Lower lobe of right lung (tissue), 2 donors: ENCODE results near the gene MAGEC3. TPM values are rescaled to one million over a fixed set of nuclear protein-coding genes. Genes with fewer than 3 reads are reported as not detected.
"Not testable (repeated sequence)": the region's sequence is repeated elsewhere in the genome, so short reads cannot be mapped to it uniquely, and the experiment has no call there.

Experiments
- ATAC-seq, 2 donors: fragments of 200-7000 bp; cut with Tn5 transposase; one replicate each; pipeline ENCODE4 v1.9.1; 2020 to 2022; ENCODE audit warnings: mild to moderate bottlenecking in 2 of 2, moderate library complexity in 2 of 2
- DNase-seq: peaks from one replicate; pipeline ENCODE4 v3.0.0-alpha.2; 2020
- H3K27ac ChIP-seq: fragments of 200-600 bp; one replicate; pipeline ENCODE4 v1.8.0; 2022
- H3K27me3 ChIP-seq: fragments of 200-600 bp; one replicate; pipeline ENCODE4 v1.8.0; 2022; ENCODE audit warnings: low read depth
- H3K36me3 ChIP-seq: fragments of 200-600 bp; one replicate; pipeline ENCODE4 v1.8.0; 2022; ENCODE audit warnings: mild to moderate bottlenecking
- H3K4me1 ChIP-seq: fragments of 200-600 bp; one replicate; pipeline ENCODE4 v1.8.0; 2022
- H3K4me3 ChIP-seq: fragments of 200-600 bp; one replicate; pipeline ENCODE4 v1.8.0; 2022; ENCODE audit warnings: mild to moderate bottlenecking
- H3K9me3 ChIP-seq: fragments of 200-600 bp; one replicate; pipeline ENCODE4 v1.8.0; 2022
- intact Hi-C: fragments of 100-400 bp; cut with DNase I; formaldehyde crosslinking; loops from one replicate; pipeline ENCODE4 v1.11.0; 2022
- total RNA-seq: library from RNA; stranded (reverse); fragmentation: NEBNext Ultra II Directional; extraction: Animal tissue kit (Norgen Biotek cat#: 25700); gene quantifications from one replicate; pipeline ENCODE4 v1.2.1, GENCODE V29; 2021
- TF ChIP-seq, protein P1 (sequence below): fragments of 200-600 bp; IDR thresholded peaks from one replicate; pipeline ENCODE4 v1.8.0; 2022; ENCODE audit warnings: antibody characterized with exemption, mild to moderate bottlenecking
- donor health status: DM: no; HTN: yes; CAD: no; lungs with severe emphysema.

Gene MAGEC3
- total RNA-seq, 1 donor from 2014 or later = not detected

DNA sequence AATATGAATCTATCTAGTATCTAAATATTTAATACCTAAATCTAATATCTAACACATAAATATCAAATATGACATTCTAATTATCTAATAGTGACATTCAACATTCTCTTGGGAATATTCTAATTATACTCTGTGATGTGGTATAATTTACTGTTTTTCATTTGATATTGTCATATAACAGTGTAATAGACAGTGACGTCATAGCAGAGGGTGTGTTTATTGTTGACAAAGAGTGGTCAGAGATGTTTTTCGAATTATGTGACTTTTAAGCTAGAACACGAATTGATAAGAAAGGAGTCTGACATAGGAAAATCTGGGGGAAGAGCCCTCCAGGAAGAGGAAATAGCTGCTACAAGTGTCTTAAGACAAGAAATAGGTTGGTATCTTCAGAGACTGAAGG, 5.9 kb upstream of the MAGEC3 start:
- intact Hi-C loops = no loop called here
- no peak for ATAC-seq
- no peak for DNase-seq
- Histone ChIP-seq H3K27ac (no peak overlapping the region), H3K27me3 (no peaks in the 10 kb centered on the region), H3K9me3 (no peaks in the 10 kb centered on the region), H3K36me3 (no peaks in the 10 kb centered on the region), H3K4me1 (no peaks in the 10 kb centered on the region), H3K4me3 (no peak overlapping the region)
- TF ChIP-seq, protein P1, sequence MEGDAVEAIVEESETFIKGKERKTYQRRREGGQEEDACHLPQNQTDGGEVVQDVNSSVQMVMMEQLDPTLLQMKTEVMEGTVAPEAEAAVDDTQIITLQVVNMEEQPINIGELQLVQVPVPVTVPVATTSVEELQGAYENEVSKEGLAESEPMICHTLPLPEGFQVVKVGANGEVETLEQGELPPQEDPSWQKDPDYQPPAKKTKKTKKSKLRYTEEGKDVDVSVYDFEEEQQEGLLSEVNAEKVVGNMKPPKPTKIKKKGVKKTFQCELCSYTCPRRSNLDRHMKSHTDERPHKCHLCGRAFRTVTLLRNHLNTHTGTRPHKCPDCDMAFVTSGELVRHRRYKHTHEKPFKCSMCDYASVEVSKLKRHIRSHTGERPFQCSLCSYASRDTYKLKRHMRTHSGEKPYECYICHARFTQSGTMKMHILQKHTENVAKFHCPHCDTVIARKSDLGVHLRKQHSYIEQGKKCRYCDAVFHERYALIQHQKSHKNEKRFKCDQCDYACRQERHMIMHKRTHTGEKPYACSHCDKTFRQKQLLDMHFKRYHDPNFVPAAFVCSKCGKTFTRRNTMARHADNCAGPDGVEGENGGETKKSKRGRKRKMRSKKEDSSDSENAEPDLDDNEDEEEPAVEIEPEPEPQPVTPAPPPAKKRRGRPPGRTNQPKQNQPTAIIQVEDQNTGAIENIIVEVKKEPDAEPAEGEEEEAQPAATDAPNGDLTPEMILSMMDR = no peak

DNA sequence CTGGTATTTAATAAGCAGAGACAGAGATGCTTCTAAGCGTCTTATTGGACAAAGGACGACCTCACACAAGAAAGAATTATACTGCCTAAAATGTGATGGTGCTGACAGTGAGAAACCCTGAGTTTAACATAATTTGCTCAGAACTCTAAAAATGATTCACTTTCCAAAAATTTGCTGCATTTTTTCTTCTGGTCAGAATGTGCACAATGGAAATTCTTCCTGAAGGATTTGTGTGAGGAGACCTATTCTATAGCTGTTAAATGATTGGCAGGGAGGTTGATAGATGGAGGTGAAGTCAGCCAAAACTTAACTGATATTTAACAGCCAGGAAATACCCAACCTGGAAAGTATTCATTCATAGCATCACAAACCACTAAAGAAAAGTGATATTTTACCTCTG, 1.7 kb downstream of the MAGEC3 start:
- Histone ChIP-seq H3K27ac (no peak overlapping the region), H3K4me1 (no peaks in the 10 kb centered on the region), H3K36me3 (no peaks in the 10 kb centered on the region), H3K27me3 (no peaks in the 10 kb centered on the region), H3K4me3 (no peak overlapping the region), H3K9me3 (no peaks in the 10 kb centered on the region)
- no peak for DNase-seq
- intact Hi-C loops = no loop called here
- ATAC-seq = no peak
- TF ChIP-seq, protein P1 = no peak

DNA sequence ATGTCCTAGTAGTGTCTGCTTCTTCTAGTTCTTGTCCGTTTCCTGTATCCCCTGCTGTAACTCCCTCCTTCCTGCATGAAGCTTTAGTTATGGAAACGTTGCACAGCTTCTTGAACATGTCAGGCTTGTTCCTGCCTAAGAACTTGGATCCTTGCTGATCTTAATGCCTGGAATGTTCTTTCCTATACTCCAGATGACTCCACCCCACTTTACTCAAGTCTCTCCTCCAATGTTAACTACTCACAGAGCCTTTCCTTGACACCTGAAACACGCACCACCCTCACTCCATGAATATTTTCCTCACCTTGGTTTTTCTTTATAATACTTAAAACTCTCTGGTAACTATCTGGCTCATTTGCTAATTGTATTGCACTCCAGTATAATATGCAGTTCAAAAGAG, 19.4 kb downstream of the MAGEC3 start:
- TF ChIP-seq, protein P1 = no peak
- H3K36me3 ChIP-seq = no peaks in the 10 kb centered on the region
- H3K9me3 ChIP-seq = no peaks in the 10 kb centered on the region
- H3K27ac ChIP-seq = no peak overlapping the region
- H3K4me1 ChIP-seq = no peaks in the 10 kb centered on the region
- H3K27me3 ChIP-seq = no peaks in the 10 kb centered on the region
- no peak overlapping the region for H3K4me3 ChIP-seq
- ATAC-seq = peak in 1 of 2 donors; percentile 50
- intact Hi-C loops = no loop called here
- DNase-seq = no peak

DNA sequence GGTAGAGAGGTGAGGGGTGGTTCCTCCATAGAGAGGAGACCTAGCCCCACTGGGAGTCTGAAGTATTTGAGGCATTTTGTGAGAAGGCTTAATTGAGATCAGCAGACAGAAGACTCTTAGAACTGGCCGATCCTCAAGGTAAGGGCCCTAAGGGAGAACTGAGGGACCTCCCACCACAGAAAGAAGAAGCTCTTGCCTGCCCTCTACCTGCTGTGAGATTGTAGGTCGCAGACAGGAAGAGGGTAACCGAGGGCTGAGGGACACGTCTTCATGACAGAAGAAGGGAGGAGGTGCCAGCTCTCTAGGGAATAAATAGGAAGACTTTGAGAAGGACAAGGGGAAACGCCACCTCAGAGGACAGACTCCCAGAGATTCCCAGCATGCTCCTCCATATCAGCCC, 41.5 kb downstream of the MAGEC3 start:
- H3K27ac ChIP-seq = no peak overlapping the region
- no peak for ATAC-seq
- no peak for DNase-seq
- no peaks in the 10 kb centered on the region for H3K9me3 ChIP-seq
- H3K4me1 ChIP-seq = no peaks in the 10 kb centered on the region
- no peak overlapping the region for H3K4me3 ChIP-seq
- TF ChIP-seq, protein P1 = no peak
- no peaks in the 10 kb centered on the region for H3K36me3 ChIP-seq
- H3K27me3 ChIP-seq = no peaks in the 10 kb centered on the region
- intact Hi-C loops = no loop called here

DNA sequence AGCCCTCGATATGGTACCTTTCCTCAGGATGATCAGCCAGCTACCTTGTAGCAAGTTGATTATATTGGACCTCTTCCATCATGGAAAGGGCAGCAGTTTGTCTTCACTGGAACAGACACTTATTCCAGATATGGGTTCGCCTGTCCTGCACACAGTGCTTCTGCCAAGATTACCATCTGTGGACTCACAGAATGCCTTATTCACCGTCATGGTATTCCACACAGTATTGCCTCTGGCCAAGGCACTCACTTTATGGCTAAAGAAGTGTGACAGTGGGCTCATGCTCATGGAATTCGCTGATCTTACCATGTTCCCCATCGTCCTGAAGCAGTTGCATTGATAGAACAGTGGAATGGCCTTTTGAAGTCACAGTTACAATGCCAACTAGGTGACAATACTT, 50.7 kb downstream of the MAGEC3 start:
- H3K4me1 ChIP-seq, H3K27me3 ChIP-seq, intact Hi-C loops, DNase-seq, H3K27ac ChIP-seq, H3K9me3 ChIP-seq, H3K36me3 ChIP-seq, H3K4me3 ChIP-seq, ATAC-seq: not testable (repeated sequence)

DNA sequence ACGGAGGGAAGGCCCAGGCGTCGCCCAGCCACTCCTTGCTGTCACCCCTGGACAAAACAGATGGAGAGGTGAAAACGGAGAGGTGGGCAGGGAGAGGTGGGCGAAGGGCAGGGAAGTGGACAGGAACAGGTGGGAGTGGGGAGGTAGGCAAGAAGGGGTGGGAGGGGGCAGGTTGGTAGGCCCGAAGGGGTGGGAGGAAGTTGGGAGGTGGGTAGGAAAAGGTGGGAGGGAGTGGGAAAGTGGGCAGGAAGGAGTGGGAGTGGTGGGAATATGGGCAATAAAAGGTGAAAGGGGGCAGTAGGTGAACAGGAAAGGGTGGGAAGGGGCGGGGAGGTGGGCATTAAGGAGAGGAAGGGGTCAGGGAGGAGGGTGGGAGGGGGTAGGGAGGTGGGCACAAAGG, 56.6 kb downstream of the MAGEC3 start:
- Histone ChIP-seq H3K4me1 (no peaks in the 10 kb centered on the region), H3K36me3 (no peaks in the 10 kb centered on the region), H3K4me3 (no peak overlapping the region), H3K27me3 (no peaks in the 10 kb centered on the region), H3K9me3 (no peaks in the 10 kb centered on the region), H3K27ac (no peak overlapping the region)
- ATAC-seq = no peak
- DNase-seq = no peak
- intact Hi-C loops = no loop called here
- TF ChIP-seq, protein P1 = no peak
